Astrocyte of the spinal cord (primary cell): ENCODE measurements around the gene PABPN1.

Experiments used
- DNase-seq: peaks from one replicate; pipeline ENCODE4 v3.0.0; 2011; ENCODE audit warnings: low read depth, low spot score
- H3K4me3 ChIP-seq: 2 replicates; pipeline ENCODE4 v1.5.1; 2011; ENCODE audit warnings: low read depth, mild to moderate bottlenecking, low read length, moderate library complexity
- CTCF ChIP-seq: IDR thresholded peaks from 2 replicates; pipeline ENCODE4 v1.5.1; 2012; ENCODE audit warnings: low read depth, mild to moderate bottlenecking, low read length, inconsistent platforms
- in situ Hi-C: cut with HindIII; loops from 2 replicates; pipeline ENCODE4 v1.10.0; 2017; ENCODE audit warnings: low sequenced_read_pairs

PABPN1 gene

GRCh38 chr14:23353433-23353780, 32.1 kb downstream of the PABPN1 start:
- no peak overlapping the region for H3K4me3 ChIP-seq
- in situ Hi-C loops, result no loop called here
- no peak for TF ChIP-seq CTCF
- DNase-seq, result no peak

GRCh38 chr14:23354990-23355389, 33.7 kb downstream of the PABPN1 start:
- H3K4me3 ChIP-seq, result no peak overlapping the region
- DNase-seq, result no peak
- in situ Hi-C loops, result no loop called here
- TF ChIP-seq CTCF, result no peak

- no peak for DNase-seq
- no peak for TF ChIP-seq CTCF
- in situ Hi-C loops, result no loop called here
- no peak overlapping the region for H3K4me3 ChIP-seq
Observed at GRCh38 chr14:23355871-23356435, 34.7 kb downstream of the PABPN1 start.

- TF ChIP-seq CTCF, result no peak
- in situ Hi-C loops, result no loop called here
- DNase-seq, result no peak
- H3K4me3 ChIP-seq, result no peak overlapping the region
Observed at GRCh38 chr14:23356662-23357061, 35.4 kb downstream of the PABPN1 start.

- TF ChIP-seq CTCF, result no peak
- no peak for DNase-seq
- in situ Hi-C loops, result no loop called here
- no peak overlapping the region for H3K4me3 ChIP-seq
Observed at GRCh38 chr14:23357261-23357660, 36.0 kb downstream of the PABPN1 start.

GRCh38 chr14:23358042-23358441, 36.8 kb downstream of the PABPN1 start:
- H3K4me3 ChIP-seq, result no peak overlapping the region
- no peak for TF ChIP-seq CTCF
- no peak for DNase-seq
- in situ Hi-C loops, result no loop called here
